GM23248 (cell line): ENCODE data around the gene MED25. TPM values are rescaled to one million over a fixed set of nuclear protein-coding genes. Genes with fewer than 3 reads are reported as not detected.

Experiments used
- DNase-seq: peaks from one replicate; pipeline ENCODE4 v3.0.0-alpha.2; 2015
- H2AFZ ChIP-seq: fragments of 200-600 bp; sonication (generic); 2 replicates; pipeline ENCODE4 v1.6.1; 2016; ENCODE audit warnings: antibody characterized with exemption
- H3F3A ChIP-seq: fragments of 200-600 bp; sonication (generic); 2 replicates; pipeline ENCODE4 v1.6.1; 2016; ENCODE audit warnings: mild to moderate bottlenecking, antibody characterized with exemption, mixed run types; ENCODE audit not compliant: insufficient read depth
- H3K27ac ChIP-seq: fragments of 200-600 bp; sonication (generic); 2 replicates; pipeline ENCODE4 v1.5.1; 2016; ENCODE audit warnings: mild to moderate bottlenecking
- H3K27me3 ChIP-seq: fragments of 200-600 bp; sonication (generic); replicated peaks from 2 replicates; pipeline ENCODE4 v1.6.1; 2016; ENCODE audit warnings: mild to moderate bottlenecking; ENCODE audit not compliant: insufficient read depth
- H3K36me3 ChIP-seq: fragments of 200-600 bp; sonication (generic); 2 replicates; pipeline ENCODE4 v1.6.1; 2016; ENCODE audit warnings: low read depth, mild to moderate bottlenecking
- H3K4me1 ChIP-seq: fragments of 200-600 bp; sonication (generic); 2 replicates; pipeline ENCODE4 v1.6.1; 2016; ENCODE audit warnings: mild to moderate bottlenecking; ENCODE audit not compliant: insufficient read depth
- H3K4me2 ChIP-seq: fragments of 200-600 bp; sonication (generic); one replicate; pipeline ENCODE4 v1.6.1; 2016; ENCODE audit warnings: mild to moderate bottlenecking; ENCODE audit not compliant: unreplicated experiment
- H3K4me3 ChIP-seq: fragments of 200-600 bp; sonication (generic); 2 replicates; pipeline ENCODE4 v1.5.1; 2016; ENCODE audit warnings: mild to moderate bottlenecking
- H3K79me2 ChIP-seq: fragments of 200-600 bp; sonication (generic); 2 replicates; pipeline ENCODE4 v1.6.1; 2016; ENCODE audit warnings: mild to moderate bottlenecking; ENCODE audit not compliant: insufficient read depth
- H3K9ac ChIP-seq: fragments of 200-600 bp; sonication (generic); 2 replicates; pipeline ENCODE4 v1.6.1; 2016; ENCODE audit warnings: mild to moderate bottlenecking
- H3K9me2 ChIP-seq: fragments of 200-600 bp; sonication (generic); 2 replicates; pipeline ENCODE4 v1.6.1; 2016; ENCODE audit warnings: mixed run types, mild to moderate bottlenecking, moderate library complexity; ENCODE audit not compliant: insufficient read depth
- H3K9me3 ChIP-seq: fragments of 200-600 bp; sonication (generic); one replicate; pipeline ENCODE4 v1.6.1; 2017; ENCODE audit warnings: low read depth
- H4K20me1 ChIP-seq: fragments of 200-600 bp; sonication (generic); 2 replicates; pipeline ENCODE4 v1.6.0; 2016; ENCODE audit not compliant: insufficient read depth
- EZH2 ChIP-seq: fragments of 200-600 bp; sonication (generic); IDR thresholded peaks from 2 replicates; pipeline ENCODE4 v1.6.1; 2018; ENCODE audit warnings: antibody characterized with exemption, mild to moderate bottlenecking; ENCODE audit not compliant: insufficient read depth, poor library complexity, severe bottlenecking
- EZH2phosphoT487 ChIP-seq: fragments of 200-600 bp; sonication (generic); IDR thresholded peaks from 2 replicates; pipeline ENCODE4 v1.6.1; 2018; ENCODE audit warnings: antibody characterized with exemption, moderate library complexity, mild to moderate bottlenecking, low read depth; ENCODE audit not compliant: insufficient read depth
- WGBS, 2 experiments: methylation state at CpG; one replicate each; pipeline ENCODE4 v1.1.6; 2015 to 2017; ENCODE audit warnings: low lambda C conversion rate in 2 of 2, low coverage in 1 of 2; ENCODE audit errors: missing lambda C conversion rate in 2 of 2; 5-methylcytosine and 5-hydroxymethylcytosine counted together
- in situ Hi-C: fragments of 300-500 bp; cut with MboI; formaldehyde crosslinking; loops from 2 replicates; pipeline ENCODE4 v1.15.0; 2020
- polyA plus RNA-seq: library from polyadenylated mRNA; unstranded; fragments of >200 nt; fragmentation: Nextera tagmentation; extraction: Ambion mirVana; gene quantifications from 2 replicates; pipeline ENCODE4 v1.2.1, GENCODE V29; 2016
- total RNA-seq: library from RNA; depleted of rRNA; stranded (reverse); fragments of >200 nt; shearing (Covaris generic); gene quantifications from 2 replicates; pipeline ENCODE4 v1.2.3, GENCODE V29; 2014

The MED25 gene
- total and polyA plus RNA-seq, 2 experiments from 2014 or later = 21.8 to 21.9 TPM

DNA sequence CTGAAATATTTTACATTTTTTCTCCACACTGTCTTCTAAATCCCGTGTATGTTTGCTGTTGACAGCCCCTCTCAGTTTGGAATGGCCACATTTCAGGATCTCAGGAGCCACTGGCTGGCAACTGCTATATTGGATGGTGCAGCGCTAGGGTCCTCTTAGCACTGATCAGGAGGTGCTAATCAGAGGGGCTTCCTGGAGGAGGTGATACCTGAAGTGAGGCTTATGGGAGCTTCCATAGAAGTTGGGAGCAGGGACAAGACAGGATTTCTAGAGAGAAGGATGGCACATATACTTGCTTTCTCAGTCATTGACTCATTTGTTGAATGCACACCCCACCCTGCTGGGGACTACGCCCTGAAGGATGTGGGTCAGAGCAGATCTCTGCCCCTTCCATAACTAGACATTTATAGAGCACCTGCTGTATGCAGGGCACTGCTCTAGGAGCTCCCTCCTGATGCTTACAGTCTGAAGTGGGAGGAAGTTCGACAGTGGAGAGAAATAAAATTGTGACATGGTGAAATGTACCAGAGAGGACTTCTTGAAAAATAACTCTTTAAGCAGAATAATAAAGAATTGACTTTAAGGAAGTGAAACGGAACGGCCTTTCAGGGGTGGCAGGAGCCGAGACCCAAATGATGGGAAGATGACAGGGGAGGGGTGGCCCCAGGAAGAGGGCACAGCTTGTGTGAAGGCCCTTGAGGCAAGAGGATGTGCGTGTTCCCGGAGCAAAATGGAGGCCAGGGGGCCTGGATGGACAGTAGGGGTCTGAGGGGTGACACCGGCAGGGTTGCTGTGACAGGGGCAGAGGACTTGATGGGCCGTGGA lies 38.1 kb upstream of the MED25 start:
- no peaks in the 10 kb centered on the region for H3K9me2 ChIP-seq
- no peaks in the 10 kb centered on the region for H3K27me3 ChIP-seq
- H4K20me1 ChIP-seq = no peaks in the 10 kb centered on the region
- no peak overlapping the region for H3K9ac ChIP-seq
- peaks cover 14% of the 10 kb centered on the region for H3F3A ChIP-seq
- in situ Hi-C loops = no loop called here
- H2AFZ ChIP-seq = no peak overlapping the region
- H3K27ac ChIP-seq = no peak overlapping the region
- WGBS, 2 experiments = 86 to 87% methylated on average over 11 of the region's 11 CpGs
- no peaks in the 10 kb centered on the region for H3K9me3 ChIP-seq
- no peak overlapping the region for H3K4me2 ChIP-seq
- TF ChIP-seq EZH2phosphoT487 (no peak), EZH2 (no peak)
- 0 out of 2 replicates have a peak, but pooled peaks cover 2% of the 10 kb centered on the region for H3K4me1 ChIP-seq
- peaks cover 80% of the 10 kb centered on the region for H3K79me2 ChIP-seq
- H3K4me3 ChIP-seq = no peak overlapping the region
- peaks cover 17% of the 10 kb centered on the region; the same call in 1 of the 2 replicates for H3K36me3 ChIP-seq
- peak; percentile 40 for DNase-seq

GRCh38 chr19:49780861-49781260 lies 37.2 kb upstream of the MED25 start:
- H2AFZ ChIP-seq = no peak overlapping the region
- H3K4me1 ChIP-seq = peaks cover 4% of the 10 kb centered on the region; the same call in 1 of the 2 replicates
- peaks cover 17% of the 10 kb centered on the region; the same call in 1 of the 2 replicates for H3K36me3 ChIP-seq
- H3F3A ChIP-seq = peaks cover 24% of the 10 kb centered on the region
- no peak overlapping the region for H3K4me3 ChIP-seq
- no peaks in the 10 kb centered on the region for H3K27me3 ChIP-seq
- no peak for TF ChIP-seq EZH2phosphoT487
- TF ChIP-seq EZH2 = no peak
- 89 to 91% methylated on average over 8 of the region's 8 CpGs for WGBS, 2 experiments
- no peak overlapping the region for H3K4me2 ChIP-seq
- DNase-seq = no peak
- H3K9ac ChIP-seq = no peak overlapping the region
- no peaks in the 10 kb centered on the region for H3K9me2 ChIP-seq
- in situ Hi-C loops = no loop called here
- no peak overlapping the region for H3K27ac ChIP-seq
- H3K79me2 ChIP-seq = peaks cover 71% of the 10 kb centered on the region
- no peaks in the 10 kb centered on the region for H4K20me1 ChIP-seq
- no peaks in the 10 kb centered on the region for H3K9me3 ChIP-seq

GRCh38 chr19:49781394-49781793 lies 36.7 kb upstream of the MED25 start:
- no peak for DNase-seq
- no peak overlapping the region for H3K4me2 ChIP-seq
- H3K9me3 ChIP-seq = no peaks in the 10 kb centered on the region
- peaks cover 29% of the 10 kb centered on the region for H3F3A ChIP-seq
- no peak overlapping the region for H3K4me3 ChIP-seq
- H3K79me2 ChIP-seq = peaks cover 66% of the 10 kb centered on the region
- H4K20me1 ChIP-seq = no peaks in the 10 kb centered on the region
- H3K27ac ChIP-seq = no peak overlapping the region
- no peaks in the 10 kb centered on the region for H3K9me2 ChIP-seq
- in situ Hi-C loops = no loop called here
- no peak overlapping the region for H3K9ac ChIP-seq
- H3K4me1 ChIP-seq = peaks cover 9% of the 10 kb centered on the region
- H3K36me3 ChIP-seq = peaks cover 17% of the 10 kb centered on the region; the same call in 1 of the 2 replicates
- no peak for TF ChIP-seq EZH2phosphoT487
- no peak for TF ChIP-seq EZH2
- H2AFZ ChIP-seq = no peak overlapping the region
- 94 to 98% methylated on average over 7 of the region's 7 CpGs for WGBS, 2 experiments
- H3K27me3 ChIP-seq = no peaks in the 10 kb centered on the region

DNA sequence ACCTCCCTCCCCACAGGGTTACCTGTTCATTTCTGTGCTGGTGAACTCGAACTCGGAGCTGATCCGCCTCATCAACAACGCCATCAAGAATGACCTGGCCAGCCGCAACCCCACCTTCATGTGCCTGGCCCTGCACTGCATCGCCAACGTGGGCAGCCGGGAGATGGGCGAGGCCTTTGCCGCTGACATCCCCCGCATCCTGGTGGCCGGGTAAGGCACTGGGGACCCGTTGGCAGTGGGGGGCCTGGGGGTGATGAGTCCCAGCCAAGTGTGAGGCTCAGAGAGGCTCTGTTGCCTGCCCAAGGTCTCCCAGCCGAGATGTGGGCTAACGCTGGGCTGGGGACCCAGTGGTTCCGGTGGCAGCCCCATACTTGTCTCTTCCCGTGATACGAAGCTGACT lies 35.6 kb upstream of the MED25 start:
- no peak overlapping the region for H2AFZ ChIP-seq
- no peaks in the 10 kb centered on the region for H3K27me3 ChIP-seq
- H4K20me1 ChIP-seq = no peaks in the 10 kb centered on the region
- no peaks in the 10 kb centered on the region for H3K9me3 ChIP-seq
- 95 to 100% methylated on average over 14 to 18 of the region's 18 CpGs for WGBS, 2 experiments
- H3K4me2 ChIP-seq = no peak overlapping the region
- no peak overlapping the region for H3K9ac ChIP-seq
- DNase-seq = no peak
- H3K36me3 ChIP-seq = peaks cover 20% of the 10 kb centered on the region; the same call in 1 of the 2 replicates
- in situ Hi-C loops = no loop called here
- H3K79me2 ChIP-seq = peaks cover 62% of the 10 kb centered on the region
- H3K27ac ChIP-seq = no peak overlapping the region
- no peak overlapping the region for H3K4me3 ChIP-seq
- H3K9me2 ChIP-seq = no peaks in the 10 kb centered on the region
- peaks cover 34% of the 10 kb centered on the region for H3F3A ChIP-seq
- TF ChIP-seq EZH2phosphoT487 = no peak
- TF ChIP-seq EZH2 = no peak
- peaks cover 16% of the 10 kb centered on the region for H3K4me1 ChIP-seq
